Smooth muscle cell (in vitro differentiated cells): Measurements from ENCODE around the gene MAPKBP1. TPM values are rescaled to one million over a fixed set of nuclear protein-coding genes. Genes with fewer than 3 reads are reported as not detected.
A peak's percentile ranks its signal among the peaks of the same experiment; 100 is the strongest.

Source experiments
- DNase-seq: peaks from one replicate; lab custom pipeline; 2025; ENCODE audit not compliant: unreplicated experiment; lab: John Stamatoyannopoulos, UW
- H2AFZ ChIP-seq: fragments of 200-600 bp; sonication (generic); 2 replicates; pipeline ENCODE4 v1.6.0; 2016; ENCODE audit warnings: antibody characterized with exemption, low read depth, mild to moderate bottlenecking
- H3F3A ChIP-seq: fragments of 200-600 bp; sonication (generic); 2 replicates; pipeline ENCODE4 v1.6.0; 2017; ENCODE audit warnings: antibody characterized with exemption, low read depth
- H3K27ac ChIP-seq: fragments of 200-600 bp; sonication (generic); 2 replicates; pipeline ENCODE4 v1.5.1; 2016; ENCODE audit warnings: low read depth, mild to moderate bottlenecking
- H3K27me3 ChIP-seq: fragments of 200-600 bp; sonication (generic); 2 replicates; pipeline ENCODE4 v1.6.1; 2016; ENCODE audit warnings: low read depth, mild to moderate bottlenecking
- H3K36me3 ChIP-seq: fragments of 200-600 bp; sonication (generic); 2 replicates; pipeline ENCODE4 v1.5.1; 2016; ENCODE audit warnings: low read depth
- H3K4me1 ChIP-seq: fragments of 200-600 bp; sonication (generic); 2 replicates; pipeline ENCODE4 v1.5.1; 2016; ENCODE audit warnings: low read depth
- H3K4me2 ChIP-seq: fragments of 200-600 bp; sonication (generic); 2 replicates; pipeline ENCODE4 v1.6.0; 2016; ENCODE audit warnings: mild to moderate bottlenecking
- H3K4me3 ChIP-seq: fragments of 200-600 bp; sonication (generic); 2 replicates; pipeline ENCODE4 v1.5.1; 2016; ENCODE audit warnings: mild to moderate bottlenecking
- H3K79me2 ChIP-seq: fragments of 200-600 bp; sonication (generic); 2 replicates; pipeline ENCODE4 v1.6.0; 2016; ENCODE audit warnings: low read depth, mild to moderate bottlenecking
- H3K9ac ChIP-seq: fragments of 200-600 bp; sonication (generic); 2 replicates; pipeline ENCODE4 v1.6.0; 2016; ENCODE audit warnings: low read depth
- H3K9me3 ChIP-seq: fragments of 200-600 bp; sonication (generic); replicated peaks from 2 replicates; pipeline ENCODE4 v1.5.1; 2016; ENCODE audit warnings: low read depth
- H4K20me1 ChIP-seq: fragments of 200-600 bp; sonication (generic); 2 replicates; pipeline ENCODE4 v1.6.0; 2016; ENCODE audit warnings: low read depth
- CTCF ChIP-seq: fragments of 200-600 bp; sonication (generic); IDR thresholded peaks from 2 replicates; pipeline ENCODE4 v1.5.1; 2017; ENCODE audit warnings: borderline replicate concordance, mild to moderate bottlenecking, antibody characterized with exemption; ENCODE audit not compliant: insufficient read depth, poor library complexity, severe bottlenecking
- WGBS: methylation state at CpG from one replicate; pipeline ENCODE4 v1.1.7; 2016; ENCODE audit warnings: low lambda C conversion rate; 5-methylcytosine and 5-hydroxymethylcytosine counted together
- polyA plus RNA-seq: library from polyadenylated mRNA; unstranded; fragments of >200 nt; fragmentation: Nextera tagmentation; extraction: Ambion mirVana; gene quantifications from 2 replicates; pipeline ENCODE4 v1.2.1, GENCODE V29; 2016
- total RNA-seq: library from RNA; depleted of rRNA; stranded (reverse); fragments of >200 nt; gene quantifications from 2 replicates; pipeline ENCODE4 v1.2.3, GENCODE V29; 2014

The MAPKBP1 gene
- total and polyA plus RNA-seq, 2 experiments from 2014 or later, result 6.6 to 10.7 TPM

GRCh38 chr15:41778521-41778920 lies 4.2 kb downstream of the MAPKBP1 start:
- H3K4me3 ChIP-seq, result no peak overlapping the region
- H3K36me3 ChIP-seq, result no peaks in the 10 kb centered on the region
- no peak for TF ChIP-seq CTCF
- peaks cover 73% of the 10 kb centered on the region for H4K20me1 ChIP-seq
- peak overlapping the region; percentile 34 for H3K27ac ChIP-seq
- H2AFZ ChIP-seq, result no peak overlapping the region
- no peak overlapping the region for H3K9ac ChIP-seq
- DNase-seq, result no peak
- H3K4me2 ChIP-seq, result peak overlapping the region; percentile 37
- H3K79me2 ChIP-seq, result peaks cover 25% of the 10 kb centered on the region
- H3F3A ChIP-seq, result peaks cover 27% of the 10 kb centered on the region
- 72% methylated on average over 1 of the region's 1 CpG for WGBS
- H3K27me3 ChIP-seq, result no peaks in the 10 kb centered on the region
- H3K4me1 ChIP-seq, result peaks cover 40% of the 10 kb centered on the region
- no peaks in the 10 kb centered on the region for H3K9me3 ChIP-seq

- no peak for TF ChIP-seq CTCF
- Histone ChIP-seq H3K27ac (peak overlapping the region; percentile 48), H3K4me3 (no peak overlapping the region), H3K4me1 (peaks cover 40% of the 10 kb centered on the region), H4K20me1 (peaks cover 74% of the 10 kb centered on the region), H2AFZ (no peak overlapping the region), H3K9me3 (no peaks in the 10 kb centered on the region), H3K79me2 (peaks cover 32% of the 10 kb centered on the region), H3K4me2 (peak overlapping the region; percentile 38), H3K27me3 (no peaks in the 10 kb centered on the region), H3F3A (peaks cover 23% of the 10 kb centered on the region), H3K36me3 (no peaks in the 10 kb centered on the region), H3K9ac (no peak overlapping the region)
- DNase-seq, result no peak
- 80% methylated on average over 4 of the region's 4 CpGs for WGBS
These were observed 5.4 kb downstream of the MAPKBP1 start for GRCh38 chr15:41779662-41780157.

- Histone ChIP-seq H3F3A (peaks cover 23% of the 10 kb centered on the region), H3K4me3 (no peak overlapping the region), H3K4me2 (peak overlapping the region; percentile 38), H3K36me3 (no peaks in the 10 kb centered on the region), H3K27me3 (no peaks in the 10 kb centered on the region), H3K79me2 (peaks cover 37% of the 10 kb centered on the region), H4K20me1 (peaks cover 80% of the 10 kb centered on the region), H2AFZ (no peak overlapping the region), H3K27ac (peak overlapping the region; percentile 48), H3K9me3 (no peaks in the 10 kb centered on the region), H3K9ac (no peak overlapping the region), H3K4me1 (peaks cover 38% of the 10 kb centered on the region)
- WGBS, result 39% methylated on average over 2 of the region's 2 CpGs
- no peak for DNase-seq
- TF ChIP-seq CTCF, result no peak
These were observed 6.0 kb downstream of the MAPKBP1 start for GRCh38 chr15:41780266-41780665.

GRCh38 chr15:41780727-41781126 lies 6.4 kb downstream of the MAPKBP1 start:
- Histone ChIP-seq H3K79me2 (peaks cover 42% of the 10 kb centered on the region), H4K20me1 (peaks cover 80% of the 10 kb centered on the region), H3K27me3 (no peaks in the 10 kb centered on the region), H3K4me3 (no peak overlapping the region), H3K4me1 (peaks cover 34% of the 10 kb centered on the region), H3K9ac (no peak overlapping the region), H3K27ac (peak overlapping the region; percentile 48), H2AFZ (no peak overlapping the region), H3K36me3 (no peaks in the 10 kb centered on the region), H3K4me2 (peak overlapping the region; percentile 38), H3F3A (peaks cover 18% of the 10 kb centered on the region), H3K9me3 (no peaks in the 10 kb centered on the region)
- DNase-seq, result no peak
- WGBS, result 59% methylated on average over 1 of the region's 1 CpG
- no peak for TF ChIP-seq CTCF
